Neural progenitor cell (in vitro differentiated cells): ENCODE measurements around the gene BCL2L13. TPM values are rescaled to one million over a fixed set of nuclear protein-coding genes. Genes with fewer than 3 reads are reported as not detected.
A peak's percentile ranks its signal among the peaks of the same experiment; 100 is the strongest.

Source experiments
- DNase-seq: peaks from one replicate; pipeline ENCODE4 v3.0.0-alpha.2; 2016; ENCODE audit warnings: low spot score
- H2AFZ ChIP-seq: fragments of 200-600 bp; sonication (generic); replicated peaks from 2 replicates; pipeline ENCODE4 v1.6.1; 2016; ENCODE audit warnings: antibody characterized with exemption
- H3F3A ChIP-seq: fragments of 200-600 bp; sonication (generic); 2 replicates; pipeline ENCODE4 v1.6.1; 2016; ENCODE audit warnings: antibody characterized with exemption, low read depth
- H3K27ac ChIP-seq: fragments of 200-600 bp; sonication (generic); 2 replicates; pipeline ENCODE4 v1.5.1; 2016; ENCODE audit warnings: mild to moderate bottlenecking
- H3K27me3 ChIP-seq: fragments of 200-600 bp; sonication (generic); 2 replicates; pipeline ENCODE4 v1.6.1; 2016; ENCODE audit warnings: mild to moderate bottlenecking, moderate library complexity
- H3K36me3 ChIP-seq: fragments of 200-600 bp; sonication (generic); 2 replicates; pipeline ENCODE4 v1.5.1; 2016
- H3K4me1 ChIP-seq: fragments of 200-600 bp; sonication (generic); 2 replicates; pipeline ENCODE4 v1.6.1; 2016; ENCODE audit warnings: mixed run types
- H3K4me2 ChIP-seq: fragments of 200-600 bp; sonication (generic); 2 replicates; pipeline ENCODE4 v1.6.1; 2016
- H3K4me3 ChIP-seq: fragments of 200-600 bp; sonication (generic); 2 replicates; pipeline ENCODE4 v1.5.1; 2016
- H3K79me2 ChIP-seq: fragments of 200-600 bp; sonication (generic); 2 replicates; pipeline ENCODE4 v1.6.1; 2016; ENCODE audit warnings: low read depth
- H3K9ac ChIP-seq: fragments of 200-600 bp; sonication (generic); 2 replicates; pipeline ENCODE4 v1.6.1; 2016
- H3K9me3 ChIP-seq: fragments of 200-600 bp; sonication (generic); 2 replicates; pipeline ENCODE4 v1.5.1; 2016; ENCODE audit warnings: low read depth
- H4K20me1 ChIP-seq: fragments of 200-600 bp; sonication (generic); 2 replicates; pipeline ENCODE4 v1.6.1; 2016; ENCODE audit warnings: low read depth
- H3K27ac Mint-ChIP-seq: 3 replicates; pipeline ENCODE4 v1.8.0; 2021; ENCODE audit warnings: mixed read lengths
- H3K27me3 Mint-ChIP-seq: 2 replicates; pipeline ENCODE4 v1.8.0; 2022; ENCODE audit warnings: low read depth, mild to moderate bottlenecking, inconsistent platforms, moderate library complexity, mixed read lengths; ENCODE audit not compliant: insufficient read depth
- H3K36me3 Mint-ChIP-seq: 3 replicates; pipeline ENCODE4 v1.8.0; 2021; ENCODE audit warnings: mixed read lengths
- H3K4me1 Mint-ChIP-seq: 3 replicates; pipeline ENCODE4 v1.8.0; 2021; ENCODE audit warnings: mixed read lengths
- H3K4me3 Mint-ChIP-seq: 3 replicates; pipeline ENCODE4 v1.8.0; 2021; ENCODE audit warnings: mild to moderate bottlenecking, moderate library complexity, mixed read lengths
- H3K9me3 Mint-ChIP-seq: 3 replicates; pipeline ENCODE4 v1.8.0; 2020; ENCODE audit warnings: mixed read lengths
- CTCF ChIP-seq: fragments of 200-600 bp; sonication (generic); IDR thresholded peaks from 2 replicates; pipeline ENCODE4 v1.5.1; 2017; ENCODE audit warnings: antibody characterized with exemption, mild to moderate bottlenecking
- EZH2 ChIP-seq: fragments of 200-600 bp; sonication (generic); IDR thresholded peaks from 2 replicates; pipeline ENCODE4 v1.6.1; 2017; ENCODE audit warnings: antibody characterized with exemption, mild to moderate bottlenecking, moderate library complexity
- EZH2phosphoT487 ChIP-seq: fragments of 200-600 bp; sonication (generic); IDR thresholded peaks from 2 replicates; pipeline ENCODE4 v1.6.1; 2017; ENCODE audit warnings: antibody characterized with exemption
- total RNA-seq: library from RNA; depleted of rRNA; stranded (reverse); fragments of >200 nt; gene quantifications from 2 replicates; pipeline ENCODE4 v1.2.3, GENCODE V29; 2015; ENCODE audit warnings: low replicate concordance

BCL2L13 gene
- total RNA-seq, 1 donor from 2014 or later, result 47.7 TPM

- Histone ChIP-seq H3K9me3 (no peaks in the 10 kb centered on the region), H3K79me2 (peaks cover 55% of the 10 kb centered on the region), H3K27me3 (no peaks in the 10 kb centered on the region), H3K9ac (peak overlapping the region; percentile 95), H4K20me1 (peaks cover 19% of the 10 kb centered on the region), H3K27ac (peak overlapping the region; percentile 48), H3K36me3 (no peaks in the 10 kb centered on the region), H2AFZ (peak overlapping the region; percentile 30), H3K4me1 (peaks cover 5% of the 10 kb centered on the region), H3F3A (peaks cover 9% of the 10 kb centered on the region), H3K4me2 (peak overlapping the region; percentile 80), H3K4me3 (peak overlapping the region; percentile 95)
- H3K9me3 Mint-ChIP-seq, result no peaks in the 10 kb centered on the region
- H3K4me3 Mint-ChIP-seq, result peak overlapping the region; percentile 98
- peak overlapping the region; percentile 87 for H3K27ac Mint-ChIP-seq
- DNase-seq, result no peak
- TF ChIP-seq CTCF (no peak), EZH2phosphoT487 (no peak), EZH2 (no peak)
- H3K27me3 Mint-ChIP-seq, result peaks cover 3% of the 10 kb centered on the region
- H3K36me3 Mint-ChIP-seq, result no peaks in the 10 kb centered on the region
- no peaks in the 10 kb centered on the region for H3K4me1 Mint-ChIP-seq
Measured at GRCh38 chr22:17629173-17629489, 9.4 kb upstream of the BCL2L13 start.

- Mint-ChIP-seq H3K4me3 (peak overlapping the region; percentile 98), H3K36me3 (no peaks in the 10 kb centered on the region), H3K9me3 (no peaks in the 10 kb centered on the region), H3K27ac (no peak overlapping the region), H3K4me1 (no peaks in the 10 kb centered on the region), H3K27me3 (peaks cover 3% of the 10 kb centered on the region)
- Histone ChIP-seq H4K20me1 (peaks cover 19% of the 10 kb centered on the region), H3K4me3 (peak overlapping the region; percentile 95), H3K27me3 (no peaks in the 10 kb centered on the region), H3K9me3 (no peaks in the 10 kb centered on the region), H3K4me2 (peak overlapping the region; percentile 80), H3K4me1 (peaks cover 5% of the 10 kb centered on the region), H3F3A (peaks cover 9% of the 10 kb centered on the region), H3K9ac (no peak overlapping the region), H3K36me3 (no peaks in the 10 kb centered on the region), H2AFZ (no peak overlapping the region), H3K79me2 (peaks cover 50% of the 10 kb centered on the region), H3K27ac (no peak overlapping the region)
- TF ChIP-seq EZH2phosphoT487 (no peak), EZH2 (no peak), CTCF (no peak)
- no peak for DNase-seq
Measured at GRCh38 chr22:17629641-17630040, 8.9 kb upstream of the BCL2L13 start.

DNA sequence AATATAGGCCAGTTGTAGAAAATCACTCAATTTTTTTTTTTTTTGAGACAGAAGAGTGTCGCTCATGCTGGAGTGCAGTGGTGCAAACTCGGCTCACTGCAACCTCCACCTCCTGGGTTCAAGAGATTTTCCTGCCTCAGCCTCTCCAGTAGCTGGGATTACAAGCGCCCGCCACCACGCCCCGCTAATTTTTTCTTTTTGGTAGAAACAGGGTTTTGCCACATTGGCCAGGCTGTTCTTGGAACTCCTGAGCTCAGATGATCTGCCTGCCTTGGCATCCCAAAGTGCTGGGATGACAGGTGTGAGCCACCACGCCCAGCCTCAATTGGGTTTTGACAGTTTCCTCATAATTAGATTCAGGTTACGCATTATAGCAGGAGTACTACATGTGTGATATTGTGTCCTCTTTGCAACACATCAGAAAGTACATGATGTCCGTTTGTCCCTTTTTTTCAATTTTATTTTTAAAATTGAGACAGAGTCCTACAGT is 7.4 kb upstream of the BCL2L13 start:
- H3K36me3 Mint-ChIP-seq, result no peaks in the 10 kb centered on the region
- no peak for TF ChIP-seq EZH2
- no peak for TF ChIP-seq EZH2phosphoT487
- TF ChIP-seq CTCF, result no peak
- Histone ChIP-seq H3K27me3 (no peaks in the 10 kb centered on the region), H3K4me1 (peaks cover 5% of the 10 kb centered on the region), H3K27ac (no peak overlapping the region), H3K9ac (no peak overlapping the region), H2AFZ (no peak overlapping the region), H3K4me2 (no peak overlapping the region), H3K36me3 (no peaks in the 10 kb centered on the region), H3K4me3 (no peak overlapping the region), H3K79me2 (peaks cover 35% of the 10 kb centered on the region), H3F3A (peaks cover 9% of the 10 kb centered on the region), H4K20me1 (peaks cover 12% of the 10 kb centered on the region), H3K9me3 (no peaks in the 10 kb centered on the region)
- H3K27me3 Mint-ChIP-seq, result peaks cover 3% of the 10 kb centered on the region
- no peak overlapping the region for H3K4me3 Mint-ChIP-seq
- H3K9me3 Mint-ChIP-seq, result no peaks in the 10 kb centered on the region
- H3K27ac Mint-ChIP-seq, result no peak overlapping the region
- no peak for DNase-seq
- no peaks in the 10 kb centered on the region for H3K4me1 Mint-ChIP-seq
